Activated CD4-positive, alpha-beta T cell treated with anti-CD3 and anti-CD28 coated beads, Interleukin-10, Interleukin-2, amounts not matched to agents 100 ng/mL and 50 ng/mL, durations not matched to agents 16 hours and 8 hours (primary cell): Measurements from ENCODE around the gene ZNF507.
"Not testable (repeated sequence)": the region's sequence is repeated elsewhere in the genome, so short reads cannot be mapped to it uniquely, and the experiment has no call there.

ENCODE experiments used
- DNase-seq: peaks from one replicate; pipeline ENCODE4 v3.0.0-alpha.2; 2020

Gene ZNF507

DNA sequence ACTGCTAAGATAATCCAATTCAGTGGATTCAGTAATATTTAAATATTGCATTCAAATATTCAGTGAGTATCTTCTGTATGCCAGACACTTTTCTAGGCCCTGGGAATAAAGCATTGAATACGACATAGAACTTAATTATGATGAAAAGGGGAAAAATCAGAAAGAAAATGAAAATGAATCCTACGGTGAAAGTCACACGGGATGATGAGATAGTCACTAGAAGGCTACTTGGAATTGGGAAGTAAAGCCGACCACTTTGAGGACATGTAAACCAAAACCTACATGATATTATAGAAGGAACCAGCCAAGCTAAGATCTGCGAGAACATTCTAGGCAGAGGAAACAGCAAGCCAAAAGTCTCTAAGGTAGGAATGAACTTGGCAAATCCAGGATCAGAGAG, 70.3 kb downstream of the ZNF507 start:
- no peak for DNase-seq

DNA sequence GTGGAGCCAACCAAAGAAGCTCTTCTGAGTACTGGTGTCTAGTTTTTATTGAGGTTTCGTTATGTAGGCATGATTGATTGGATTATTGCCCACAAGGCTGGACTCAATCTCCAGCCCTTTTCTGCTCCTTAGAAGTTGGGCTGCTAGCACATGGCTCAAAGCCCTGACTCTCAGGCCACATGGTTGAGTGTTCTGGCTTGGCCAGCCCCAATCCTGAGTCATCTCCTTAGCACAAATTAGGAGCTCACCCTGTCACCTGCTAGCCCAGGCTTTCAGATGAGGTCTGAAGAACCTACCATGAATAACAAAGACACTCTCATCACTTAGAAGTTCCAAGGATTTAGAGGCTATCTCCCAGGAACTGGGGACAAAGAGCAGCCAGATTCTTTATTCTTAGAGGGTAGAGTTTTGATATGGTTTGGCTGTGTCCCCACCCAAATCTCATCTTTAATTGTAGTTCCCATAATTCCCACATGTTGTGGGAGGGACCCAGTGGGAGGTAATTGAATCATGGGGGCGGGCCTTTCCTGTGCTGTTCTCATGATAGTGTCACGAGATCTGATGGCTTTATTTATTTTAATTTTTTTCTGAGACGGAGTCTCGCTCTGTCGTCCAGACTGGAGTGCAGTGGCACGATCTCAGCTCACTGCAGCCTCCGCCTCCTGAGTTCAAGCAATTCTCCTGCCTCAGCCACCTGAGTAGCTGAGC, 71.5 kb downstream of the ZNF507 start:
- no peak for DNase-seq

DNA sequence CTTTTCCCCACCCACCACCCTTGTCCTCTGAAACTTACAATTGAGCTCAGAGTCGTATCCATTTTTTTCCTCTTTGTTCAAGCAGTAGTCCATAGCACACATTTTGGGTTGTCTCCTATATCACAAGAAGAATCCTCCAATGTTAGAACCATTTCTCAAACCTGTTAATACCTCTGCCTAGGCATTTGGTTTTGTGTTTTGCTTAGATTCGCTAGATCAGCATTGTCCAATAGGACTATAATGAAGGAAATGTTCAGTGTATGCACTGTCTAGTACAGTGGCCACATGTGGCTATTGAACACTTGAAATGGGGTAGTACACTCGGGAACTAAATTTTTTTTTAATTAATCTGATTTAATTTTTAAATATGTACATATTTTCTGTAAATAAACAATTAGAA, 72.7 kb downstream of the ZNF507 start:
- DNase-seq: no peak

DNA sequence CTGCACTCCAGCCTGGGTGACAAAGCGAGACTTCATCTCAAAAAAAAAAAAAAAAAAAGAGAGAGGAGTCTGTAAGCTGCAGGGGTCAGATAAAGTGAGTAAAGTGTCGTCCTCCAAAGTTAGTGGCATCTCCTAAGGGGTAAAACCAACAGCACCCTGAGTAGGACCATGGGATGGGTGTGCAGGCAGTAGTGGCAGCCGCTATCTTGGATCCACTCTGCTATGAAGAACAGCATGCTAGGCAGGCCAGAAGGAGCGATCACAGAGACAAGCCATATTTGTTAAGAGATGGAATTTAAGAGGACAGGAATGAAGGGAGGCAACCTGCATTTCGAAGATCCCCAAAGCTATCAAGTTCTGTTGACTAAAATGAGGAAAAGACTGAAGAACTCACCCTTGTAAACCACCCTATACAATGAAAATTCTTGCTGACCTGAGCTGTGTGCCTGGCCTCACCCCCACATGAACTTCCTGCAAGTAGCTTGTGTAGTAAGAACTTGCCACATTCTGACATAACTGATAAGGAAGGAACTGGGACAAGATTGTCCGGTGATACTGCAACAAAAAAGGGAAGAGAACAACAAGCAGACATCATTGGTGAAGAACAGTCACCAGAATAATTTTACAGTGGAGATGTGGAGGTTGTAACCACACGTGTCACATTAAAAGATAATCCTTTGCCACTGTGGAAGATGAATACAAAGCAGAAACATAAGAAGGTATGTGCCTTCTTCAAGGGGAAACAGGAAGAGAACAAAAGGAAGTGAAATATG, 76.4 kb downstream of the ZNF507 start:
- no peak for DNase-seq

DNA sequence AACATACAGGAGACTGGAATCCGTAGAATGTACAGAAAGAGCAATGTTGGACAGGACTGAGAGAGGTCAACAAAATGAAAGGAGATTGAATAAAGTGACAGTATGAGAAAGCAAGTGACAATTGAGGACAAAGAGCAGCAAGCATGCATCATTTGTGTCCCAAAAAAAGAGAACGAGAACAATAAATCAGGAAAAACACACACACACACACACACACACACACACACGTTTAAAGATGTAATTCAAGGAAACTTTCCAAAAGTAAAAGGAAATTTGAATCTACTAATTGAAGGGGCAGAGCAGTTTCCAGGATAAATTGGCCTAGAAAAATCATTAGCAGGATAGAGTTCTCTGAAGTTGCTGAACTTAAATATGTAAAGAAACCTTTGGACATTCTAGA, 77.0 kb downstream of the ZNF507 start:
- DNase-seq: no peak

DNA sequence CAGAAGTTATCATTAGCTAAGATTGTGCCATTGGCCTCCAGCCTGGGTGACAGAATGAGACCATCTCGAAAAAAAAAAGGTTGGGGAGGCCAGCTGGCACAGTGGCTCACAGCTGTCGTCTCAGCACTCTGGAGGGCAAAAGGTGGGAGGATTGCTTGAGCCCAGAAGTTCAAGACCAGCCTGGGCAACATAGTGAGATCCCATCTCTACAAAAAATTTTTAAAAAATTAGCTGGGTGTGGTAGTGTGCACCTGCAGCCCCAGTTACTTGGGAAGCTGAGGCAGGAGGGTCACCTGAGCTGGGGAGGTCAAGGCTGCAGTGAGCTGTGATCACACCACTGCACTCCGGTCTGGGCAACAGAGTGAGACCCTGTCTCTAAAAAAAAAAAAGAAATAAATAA, 78.5 kb downstream of the ZNF507 start:
- not testable (repeated sequence) for DNase-seq

DNA sequence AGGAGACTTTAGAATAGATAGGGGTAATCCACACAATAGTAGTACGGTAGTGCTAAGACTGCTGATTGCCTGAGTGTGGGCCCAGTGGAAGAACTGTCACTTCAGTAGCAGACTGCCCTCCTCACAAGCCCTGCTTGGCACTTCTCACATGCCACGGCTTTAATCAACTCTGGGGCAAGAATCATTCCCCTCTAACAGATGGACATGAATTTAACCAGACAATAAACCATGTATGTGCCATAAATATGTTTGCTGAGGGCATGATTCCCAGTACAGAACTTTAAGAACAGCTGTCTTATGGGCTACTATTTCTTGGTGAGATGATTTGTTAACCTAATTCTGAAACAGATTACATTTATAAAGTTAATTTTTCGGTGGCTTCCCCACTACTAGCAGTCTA, 82.1 kb downstream of the ZNF507 start:
- no peak for DNase-seq

DNA sequence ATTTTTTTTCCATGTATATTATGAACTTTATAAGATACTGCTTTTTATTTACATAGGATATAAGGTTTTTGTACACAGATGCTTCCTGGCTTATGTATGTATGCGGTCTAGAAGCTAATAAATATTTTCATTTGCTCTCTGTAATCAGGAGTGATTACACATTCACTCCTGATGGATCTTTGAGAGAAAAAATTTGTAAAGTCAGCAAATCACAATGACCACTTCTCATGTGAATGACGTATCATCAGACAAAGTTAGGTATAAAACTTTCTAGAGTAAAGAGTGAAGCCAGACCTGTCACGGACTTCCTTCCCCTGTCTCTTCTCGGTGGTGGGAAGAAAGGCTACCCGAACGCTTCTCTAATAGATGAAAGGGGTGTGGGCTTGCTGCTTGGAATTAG, 91.3 kb downstream of the ZNF507 start:
- no peak for DNase-seq

DNA sequence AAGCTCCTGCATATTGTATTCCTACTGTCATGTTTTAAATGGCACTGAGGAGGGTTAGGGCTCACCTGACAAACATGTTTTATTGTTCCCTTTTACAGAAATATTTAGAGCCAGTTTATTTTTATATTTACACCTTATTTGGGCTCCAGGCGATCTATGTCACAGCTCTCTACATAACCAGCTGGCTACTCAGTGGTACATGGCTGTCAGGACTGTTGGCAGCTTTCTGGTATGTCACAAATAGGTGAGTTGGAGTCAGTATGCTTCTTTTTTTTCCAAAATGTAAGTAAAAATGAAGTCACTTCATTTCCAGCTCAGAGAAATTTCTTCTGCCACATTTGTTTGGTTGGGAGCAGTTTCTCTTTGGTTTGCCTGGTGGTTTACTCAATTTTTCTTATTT, 91.7 kb downstream of the ZNF507 start:
- DNase-seq: no peak
